Spleen (tissue), 7 donors: ENCODE measurements around the gene JAKMIP3.

Experiments
- POLR2A ChIP-seq, 3 donors: fragments of 450-650 bp; IDR thresholded peaks; one replicate each; pipeline ENCODE4 v1.5.1; 2017; ENCODE audit warnings: antibody characterized with exemption in 3 of 3, mild to moderate bottlenecking in 1 of 3
- POLR2AphosphoS5 ChIP-seq, 3 donors: sonication (generic); formaldehyde crosslinking; IDR thresholded peaks; one replicate each; pipeline ENCODE4 v1.5.1; 2017; ENCODE audit warnings: antibody characterized with exemption in 3 of 3
- TF ChIP-seq, protein P1 (sequence below), 11 experiments: fragments of 200-600 bp in 7 of 11; fragments of 450-650 bp in 4 of 11; sonication (generic) in 4 of 11; IDR thresholded peaks in 8 of 11; conservative IDR thresholded peaks in 3 of 11; 1 replicate in 7 of 11; 2 replicates in 4 of 11; pipeline versions ENCODE4 v1.4.0 to v1.8.0; 2016 to 2021; ENCODE audit warnings: antibody characterized with exemption in 11 of 11, inconsistent platforms in 4 of 11, mild to moderate bottlenecking in 1 of 11
- donor health status: DM: no; HTN: no; CAD: no; lungs with moderate emphysema.
- donor health status: DM: no; HTN: no; CAD: no.
- donor health status: DM: no; HTN: no; CAD: no.

DNA sequence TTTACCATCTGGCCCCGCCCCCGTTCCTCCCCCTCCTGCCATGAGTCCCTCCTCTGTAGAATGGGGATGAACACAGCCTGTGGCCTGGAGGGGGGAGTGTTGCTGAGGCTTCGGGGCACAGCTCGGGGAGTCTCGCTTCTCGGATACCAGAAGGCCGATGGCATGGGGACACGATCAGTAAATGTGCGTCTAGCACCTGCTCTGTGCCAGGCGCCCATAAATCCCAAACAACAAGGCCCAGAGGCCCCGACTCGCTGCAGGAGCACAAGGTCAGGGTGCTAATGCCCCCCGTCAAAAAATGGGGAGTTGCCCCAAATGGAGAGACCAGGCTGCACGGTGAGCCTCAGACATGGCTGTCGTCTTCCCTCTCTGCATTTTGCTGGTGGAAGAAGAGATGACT is 40.7 kb downstream of the JAKMIP3 start:
- TF ChIP-seq, protein P1, sequence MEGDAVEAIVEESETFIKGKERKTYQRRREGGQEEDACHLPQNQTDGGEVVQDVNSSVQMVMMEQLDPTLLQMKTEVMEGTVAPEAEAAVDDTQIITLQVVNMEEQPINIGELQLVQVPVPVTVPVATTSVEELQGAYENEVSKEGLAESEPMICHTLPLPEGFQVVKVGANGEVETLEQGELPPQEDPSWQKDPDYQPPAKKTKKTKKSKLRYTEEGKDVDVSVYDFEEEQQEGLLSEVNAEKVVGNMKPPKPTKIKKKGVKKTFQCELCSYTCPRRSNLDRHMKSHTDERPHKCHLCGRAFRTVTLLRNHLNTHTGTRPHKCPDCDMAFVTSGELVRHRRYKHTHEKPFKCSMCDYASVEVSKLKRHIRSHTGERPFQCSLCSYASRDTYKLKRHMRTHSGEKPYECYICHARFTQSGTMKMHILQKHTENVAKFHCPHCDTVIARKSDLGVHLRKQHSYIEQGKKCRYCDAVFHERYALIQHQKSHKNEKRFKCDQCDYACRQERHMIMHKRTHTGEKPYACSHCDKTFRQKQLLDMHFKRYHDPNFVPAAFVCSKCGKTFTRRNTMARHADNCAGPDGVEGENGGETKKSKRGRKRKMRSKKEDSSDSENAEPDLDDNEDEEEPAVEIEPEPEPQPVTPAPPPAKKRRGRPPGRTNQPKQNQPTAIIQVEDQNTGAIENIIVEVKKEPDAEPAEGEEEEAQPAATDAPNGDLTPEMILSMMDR (IDR thresholded peaks at IDR 0.05 in 8 of 11, conservative IDR thresholded peaks at IDR 0.05 in 3 of 11): no peak
- TF ChIP-seq POLR2A (IDR thresholded peaks at IDR 0.05): no peak
- no peak for TF ChIP-seq POLR2AphosphoS5 (IDR thresholded peaks at IDR 0.05)
